ENCODE data around the gene TFR2.

The TFR2 gene

GRCh38 chr7:100680576-100681271 lies 39.4 kb upstream of the TFR2 start:
- H3K36me3 ChIP-seq (replicated peaks in 1 of 2; ENCODE audit: control insufficient read depth in 2 of 2, insufficient read depth in 2 of 2, low read length in 2 of 2): peaks cover 63 to 94% of the 10 kb centered on the region in 2 donors
- WGBS, 2 donors (ENCODE audit: extremely low coverage in 2 of 2, insufficient read length in 2 of 2, insufficient replicate concordance in 1 of 2): no CpG with 5 or more reads among the region's 18 CpGs
- DNase-seq (ENCODE audit: low spot score): no peak

GRCh38 chr7:100679927-100680575 lies 38.7 kb upstream of the TFR2 start:
- Histone ChIP-seq H3K14ac (ENCODE audit: low read length) (no peak overlapping the region), H4K91ac (ENCODE audit: low read depth, low read length, poor library complexity) (no peak overlapping the region), H3K4me2 (ENCODE audit: insufficient read depth, low read length, poor library complexity, severe bottlenecking) (no peak overlapping the region), H4K8ac (ENCODE audit: low read depth, low read length) (no peak overlapping the region), H3K9me3 (replicated peaks in 1 of 2; ENCODE audit: control insufficient read depth in 2 of 2, insufficient read depth in 1 of 2, low read depth in 1 of 2, low read length in 2 of 2) (peaks cover 0 to 1% of the 10 kb centered on the region in 2 donors), H3K9ac (ENCODE audit: low read depth, low read length, poor library complexity) (peak overlapping the region; percentile 15), H2AK5ac (ENCODE audit: low read depth, low read length) (no peak overlapping the region), H3K23ac (ENCODE audit: low read depth, low read length, poor library complexity) (peak overlapping the region; percentile 91), H3K27me3 (ENCODE audit: control insufficient read depth in 3 of 3, insufficient read depth in 3 of 3, low read depth in 1 of 3, low read length in 3 of 3) (no peaks in the 10 kb centered on the region), H3K79me1 (ENCODE audit: low read depth, low read length) (peaks cover 25% of the 10 kb centered on the region), H3K4me3 (ENCODE audit: low read length in 2 of 2) (no peak overlapping the region), H2AFZ (ENCODE audit: low read length) (no peak overlapping the region), H2BK5ac (ENCODE audit: low read length) (no peak overlapping the region), H3K18ac (ENCODE audit: low read length) (no peak overlapping the region), H2BK12ac (ENCODE audit: low read length) (no peak overlapping the region), H2BK15ac (ENCODE audit: low read length) (no peak overlapping the region), H3K36me3 (replicated peaks in 1 of 2; ENCODE audit: control insufficient read depth in 2 of 2, insufficient read depth in 2 of 2, low read length in 2 of 2) (peaks cover 56 to 88% of the 10 kb centered on the region in 2 donors), H3K4ac (ENCODE audit: low read length) (no peak overlapping the region), H3K27ac (replicated peaks; ENCODE audit: low read length) (no peak overlapping the region), H2BK120ac (ENCODE audit: low read depth, low read length) (no peak overlapping the region), H3K4me1 (ENCODE audit: control insufficient read depth in 2 of 2, insufficient read depth in 1 of 2, low read depth in 1 of 2, low read length in 2 of 2) (peaks cover 3 to 4% of the 10 kb centered on the region in 2 donors)
- WGBS, 2 donors (ENCODE audit: extremely low coverage in 2 of 2, insufficient read length in 2 of 2, insufficient replicate concordance in 1 of 2): no CpG with 5 or more reads among the region's 13 CpGs
- no peak for DNase-seq (ENCODE audit: low spot score)

More at GRCh38 chr7:100680576-100681271, 39.4 kb upstream of the TFR2 start:
- peak overlapping the region; percentile 91 for H3K23ac ChIP-seq (ENCODE audit: low read depth, low read length, poor library complexity)
- H2BK5ac ChIP-seq (ENCODE audit: low read length): no peak overlapping the region
- no peaks in the 10 kb centered on the region for H3K27me3 ChIP-seq (ENCODE audit: control insufficient read depth in 3 of 3, insufficient read depth in 3 of 3, low read depth in 1 of 3, low read length in 3 of 3)
- no peak overlapping the region for H2AK5ac ChIP-seq (ENCODE audit: low read depth, low read length)
- H3K79me1 ChIP-seq (ENCODE audit: low read depth, low read length): peaks cover 24% of the 10 kb centered on the region
- peak overlapping the region; percentile 11 for H3K18ac ChIP-seq (ENCODE audit: low read length)
- no peak overlapping the region for H2BK120ac ChIP-seq (ENCODE audit: low read depth, low read length)
- peaks cover 0 to 1% of the 10 kb centered on the region in 2 donors for H3K9me3 ChIP-seq (replicated peaks in 1 of 2; ENCODE audit: control insufficient read depth in 2 of 2, insufficient read depth in 1 of 2, low read depth in 1 of 2, low read length in 2 of 2)
- no peak overlapping the region for H3K27ac ChIP-seq (replicated peaks; ENCODE audit: low read length)
- H3K4me2 ChIP-seq (ENCODE audit: insufficient read depth, low read length, poor library complexity, severe bottlenecking): no peak overlapping the region
- H3K4me3 ChIP-seq (ENCODE audit: low read length in 2 of 2): no peak overlapping the region
- no peak overlapping the region for H4K91ac ChIP-seq (ENCODE audit: low read depth, low read length, poor library complexity)
- no peak overlapping the region for H2BK12ac ChIP-seq (ENCODE audit: low read length)
- peak overlapping the region; percentile 15 for H3K9ac ChIP-seq (ENCODE audit: low read depth, low read length, poor library complexity)
- no peak overlapping the region for H2AFZ ChIP-seq (ENCODE audit: low read length)
- H3K4ac ChIP-seq (ENCODE audit: low read length): no peak overlapping the region
- H3K14ac ChIP-seq (ENCODE audit: low read length): no peak overlapping the region
- H4K8ac ChIP-seq (ENCODE audit: low read depth, low read length): no peak overlapping the region
- H3K4me1 ChIP-seq (ENCODE audit: control insufficient read depth in 2 of 2, insufficient read depth in 1 of 2, low read depth in 1 of 2, low read length in 2 of 2): peaks cover 3 to 4% of the 10 kb centered on the region in 2 donors
- H2BK15ac ChIP-seq (ENCODE audit: low read length): no peak overlapping the region

GRCh38 chr7:100679129-100679926 lies 38.0 kb upstream of the TFR2 start:
- peak overlapping the region; percentile 29 for H3K27ac ChIP-seq (replicated peaks; ENCODE audit: low read length)
- H4K91ac ChIP-seq (ENCODE audit: low read depth, low read length, poor library complexity): no peak overlapping the region
- peaks cover 3 to 4% of the 10 kb centered on the region in 2 donors for H3K4me1 ChIP-seq (ENCODE audit: control insufficient read depth in 2 of 2, insufficient read depth in 1 of 2, low read depth in 1 of 2, low read length in 2 of 2)
- H3K18ac ChIP-seq (ENCODE audit: low read length): no peak overlapping the region
- DNase-seq (ENCODE audit: low spot score): no peak
- peaks cover 49 to 80% of the 10 kb centered on the region in 2 donors for H3K36me3 ChIP-seq (replicated peaks in 1 of 2; ENCODE audit: control insufficient read depth in 2 of 2, insufficient read depth in 2 of 2, low read length in 2 of 2)
- peaks cover 0 to 1% of the 10 kb centered on the region in 2 donors for H3K9me3 ChIP-seq (replicated peaks in 1 of 2; ENCODE audit: control insufficient read depth in 2 of 2, insufficient read depth in 1 of 2, low read depth in 1 of 2, low read length in 2 of 2)
- H2BK15ac ChIP-seq (ENCODE audit: low read length): no peak overlapping the region
- H4K8ac ChIP-seq (ENCODE audit: low read depth, low read length): no peak overlapping the region
- H3K4ac ChIP-seq (ENCODE audit: low read length): no peak overlapping the region
- H2BK5ac ChIP-seq (ENCODE audit: low read length): no peak overlapping the region
- no peak overlapping the region for H3K14ac ChIP-seq (ENCODE audit: low read length)
- H3K9ac ChIP-seq (ENCODE audit: low read depth, low read length, poor library complexity): no peak overlapping the region
- no peak overlapping the region for H2AK5ac ChIP-seq (ENCODE audit: low read depth, low read length)
- peak overlapping the region; percentile 68 for H3K23ac ChIP-seq (ENCODE audit: low read depth, low read length, poor library complexity)
- no peak overlapping the region for H2BK12ac ChIP-seq (ENCODE audit: low read length)
- no peak overlapping the region for H3K4me3 ChIP-seq (ENCODE audit: low read length in 2 of 2)
- no peak overlapping the region for H2AFZ ChIP-seq (ENCODE audit: low read length)
- H3K27me3 ChIP-seq (ENCODE audit: control insufficient read depth in 3 of 3, insufficient read depth in 3 of 3, low read depth in 1 of 3, low read length in 3 of 3): no peaks in the 10 kb centered on the region
- H2BK120ac ChIP-seq (ENCODE audit: low read depth, low read length): no peak overlapping the region
- peaks cover 28% of the 10 kb centered on the region for H3K79me1 ChIP-seq (ENCODE audit: low read depth, low read length)
- no peak overlapping the region for H3K4me2 ChIP-seq (ENCODE audit: insufficient read depth, low read length, poor library complexity, severe bottlenecking)
- WGBS, 2 donors (ENCODE audit: extremely low coverage in 2 of 2, insufficient read length in 2 of 2, insufficient replicate concordance in 1 of 2): no CpG with 5 or more reads among the region's 13 CpGs

Data from neuronal stem cell (in vitro differentiated cells).